Peyer's patch (tissue), 4 donors: ENCODE results near the gene MAPK10. TPM values are rescaled to one million over a fixed set of nuclear protein-coding genes. Genes with fewer than 3 reads are reported as not detected.

Experiments used
- DNase-seq, 3 donors: peaks; one replicate each; pipeline ENCODE4 v3.0.0-alpha.2; 2017 to 2019
- H3K27ac ChIP-seq, 4 donors: fragments of 200-600 bp; sonication (generic); one replicate each; pipeline ENCODE4 v1.5.1; 2016 to 2019
- H3K27me3 ChIP-seq, 2 donors: fragments of 200-600 bp; sonication (generic); one replicate each; pipeline ENCODE4 v1.5.1; 2019
- H3K36me3 ChIP-seq, 3 donors: fragments of 200-600 bp; sonication (generic); one replicate each; pipeline ENCODE4 v1.5.1; 2016 to 2019
- H3K4me1 ChIP-seq, 4 donors: fragments of 200-600 bp; sonication (generic); one replicate each; pipeline ENCODE4 v1.5.1; 2016 to 2019
- H3K4me3 ChIP-seq, 4 donors: fragments of 200-600 bp; sonication (generic); 1 replicate in 3 of 4; 2 replicates in 1 of 4; pipeline ENCODE4 v1.5.1; 2016 to 2019; ENCODE audit warnings: mild to moderate bottlenecking in 1 of 4
- H3K9me3 ChIP-seq, 4 donors: fragments of 200-600 bp; sonication (generic); one replicate each; pipeline ENCODE4 v1.5.1; 2016 to 2019; ENCODE audit warnings: mild to moderate bottlenecking in 1 of 4
- CTCF ChIP-seq, 6 experiments: fragments of 450-650 bp in 4 of 6; fragments of 200-600 bp in 2 of 6; sonication (generic) in 1 of 6; IDR thresholded peaks; one replicate each; pipeline ENCODE4 v1.5.1; 2017 to 2019; ENCODE audit warnings: antibody characterized with exemption in 6 of 6, mild to moderate bottlenecking in 3 of 6, moderate library complexity in 1 of 6
- POLR2A ChIP-seq, 2 donors: fragments of 450-650 bp; IDR thresholded peaks; one replicate each; pipeline ENCODE4 v1.5.1; 2017; ENCODE audit warnings: antibody characterized with exemption in 2 of 2, mild to moderate bottlenecking in 2 of 2, moderate library complexity in 2 of 2
- total RNA-seq, 4 donors: library from RNA; depleted of rRNA; stranded (reverse); fragments of >200 nt; gene quantifications; one replicate each; pipeline ENCODE4 v1.1.0, GENCODE V29; 2016

MAPK10 gene
- total RNA-seq, 4 donors from 2014 or later, result 1.8 to 35.5 (median 7.3) TPM

DNA sequence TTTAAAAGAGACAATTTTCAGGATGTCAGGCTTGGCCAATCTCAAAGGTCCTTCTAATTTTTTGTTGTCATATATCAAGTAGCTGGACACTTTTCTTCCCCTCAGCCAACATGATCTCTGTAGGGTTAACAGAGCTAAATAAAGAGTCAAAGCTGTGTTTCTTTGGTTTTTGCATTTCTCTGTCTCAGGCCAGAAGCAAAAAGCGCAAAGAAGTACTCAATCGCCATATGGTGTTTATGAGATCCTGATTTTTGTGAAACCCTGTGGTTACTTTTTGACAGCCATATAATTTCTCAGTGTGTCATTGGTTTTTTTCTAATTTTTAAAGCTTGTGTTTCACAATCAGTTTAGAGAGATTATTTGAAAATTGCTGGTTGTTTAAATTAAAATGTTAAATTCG, 111.9 kb downstream of the MAPK10 start:
- Histone ChIP-seq H3K4me3 (no peak overlapping the region), H3K36me3 (no peaks in the 10 kb centered on the region), H3K27ac (no peak overlapping the region), H3K9me3 (no peaks in the 10 kb centered on the region), H3K27me3 (no peaks in the 10 kb centered on the region), H3K4me1 (no peaks in the 10 kb centered on the region)
- TF ChIP-seq POLR2A (IDR thresholded peaks at IDR 0.05), result no peak
- no peak for TF ChIP-seq CTCF (IDR thresholded peaks at IDR 0.05)
- DNase-seq, result no peak

- H3K4me3 ChIP-seq, result no peak overlapping the region
- H3K36me3 ChIP-seq, result no peaks in the 10 kb centered on the region
- H3K9me3 ChIP-seq, result no peaks in the 10 kb centered on the region
- H3K27me3 ChIP-seq, result no peaks in the 10 kb centered on the region
- TF ChIP-seq CTCF (IDR thresholded peaks at IDR 0.05) (no peak), POLR2A (IDR thresholded peaks at IDR 0.05) (no peak)
- H3K4me1 ChIP-seq, result no peaks in the 10 kb centered on the region
- H3K27ac ChIP-seq, result no peak overlapping the region
- DNase-seq, result no peak
These were observed 112.5 kb downstream of the MAPK10 start for GRCh38 chr4:86247320-86247719.

DNA sequence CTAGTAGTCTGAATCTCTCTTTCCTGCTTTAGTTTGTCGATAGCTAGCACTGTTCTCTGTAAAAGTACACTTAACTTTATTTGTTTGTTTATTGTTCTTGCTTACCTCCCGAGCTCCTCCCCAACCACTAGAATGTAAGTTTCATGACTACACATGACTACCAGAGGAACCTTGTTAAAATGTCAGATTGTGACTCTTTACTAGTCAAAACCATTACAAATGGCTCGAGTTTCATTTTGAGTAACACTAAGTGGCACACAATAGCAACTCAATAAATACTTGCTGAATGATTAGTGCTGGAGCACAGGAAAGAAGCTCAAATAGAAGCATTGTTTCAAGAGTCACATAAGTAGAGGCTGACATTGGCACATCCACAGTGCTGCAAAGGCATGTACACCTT, 116.1 kb downstream of the MAPK10 start:
- Histone ChIP-seq H3K27me3 (no peaks in the 10 kb centered on the region), H3K9me3 (no peaks in the 10 kb centered on the region), H3K36me3 (no peaks in the 10 kb centered on the region), H3K27ac (no peak overlapping the region), H3K4me3 (no peak overlapping the region), H3K4me1 (no peaks in the 10 kb centered on the region)
- no peak for TF ChIP-seq POLR2A (IDR thresholded peaks at IDR 0.05)
- no peak for TF ChIP-seq CTCF (IDR thresholded peaks at IDR 0.05)
- no peak for DNase-seq

DNA sequence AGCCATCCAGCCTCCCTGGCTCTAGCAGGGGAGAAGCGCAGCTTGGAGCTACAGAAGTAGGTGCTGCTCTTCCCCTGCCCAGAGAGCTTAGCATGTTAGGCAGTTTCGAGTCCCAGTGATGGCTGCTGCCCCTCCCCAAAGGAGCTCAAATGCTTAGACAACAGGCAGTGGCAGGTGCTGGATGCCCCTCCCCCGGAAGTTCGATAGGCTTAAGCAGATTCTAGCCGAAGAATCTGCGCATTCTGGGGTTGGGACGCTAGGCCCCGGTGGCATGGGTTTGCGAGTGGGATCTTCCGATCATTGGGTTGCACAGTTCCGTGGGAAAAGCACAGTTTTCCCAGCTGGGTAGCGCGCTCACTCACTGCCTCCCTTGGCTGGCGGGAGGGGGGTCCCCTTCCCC, 117.2 kb downstream of the MAPK10 start:
- Histone ChIP-seq H3K9me3 (no peaks in the 10 kb centered on the region), H3K27me3 (no peaks in the 10 kb centered on the region), H3K27ac (no peak overlapping the region), H3K36me3 (no peaks in the 10 kb centered on the region), H3K4me1 (no peaks in the 10 kb centered on the region), H3K4me3 (no peak overlapping the region)
- TF ChIP-seq CTCF (IDR thresholded peaks at IDR 0.05), result no peak
- no peak for DNase-seq

GRCh38 chr4:86235549-86235948, 124.3 kb downstream of the MAPK10 start:
- no peaks in the 10 kb centered on the region for H3K36me3 ChIP-seq
- no peak overlapping the region for H3K4me3 ChIP-seq
- DNase-seq, result no peak
- no peak overlapping the region for H3K27ac ChIP-seq
- TF ChIP-seq POLR2A (IDR thresholded peaks at IDR 0.05) (no peak), CTCF (IDR thresholded peaks at IDR 0.05) (no peak)
- no peaks in the 10 kb centered on the region for H3K9me3 ChIP-seq
- no peaks in the 10 kb centered on the region for H3K4me1 ChIP-seq
- H3K27me3 ChIP-seq, result no peaks in the 10 kb centered on the region

DNA sequence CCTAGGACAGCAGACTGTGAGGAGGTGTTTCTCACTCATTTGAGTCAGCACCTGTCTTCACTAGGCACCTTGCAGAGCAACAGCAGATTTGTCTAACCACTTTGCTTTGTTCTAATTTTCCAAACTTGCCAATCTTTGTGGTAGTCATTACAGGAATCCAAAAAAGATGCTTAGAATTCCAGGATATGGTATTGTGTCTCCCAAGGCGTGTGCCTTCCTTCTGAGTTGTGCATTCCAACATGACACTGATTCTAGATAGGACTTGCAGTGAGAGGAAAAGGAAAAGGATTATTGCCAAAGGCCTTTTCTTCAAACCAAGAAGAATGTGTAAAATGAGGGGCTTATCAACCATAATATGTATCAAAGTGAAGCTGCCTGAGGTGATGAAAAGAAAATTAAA, 126.2 kb downstream of the MAPK10 start:
- Histone ChIP-seq H3K4me3 (no peak overlapping the region), H3K4me1 (no peaks in the 10 kb centered on the region), H3K9me3 (no peaks in the 10 kb centered on the region), H3K36me3 (no peaks in the 10 kb centered on the region), H3K27ac (no peak overlapping the region), H3K27me3 (no peaks in the 10 kb centered on the region)
- DNase-seq, result no peak
- no peak for TF ChIP-seq CTCF (IDR thresholded peaks at IDR 0.05)
- no peak for TF ChIP-seq POLR2A (IDR thresholded peaks at IDR 0.05)
